Esophagus muscularis mucosa (tissue), 3 donors: ENCODE data around the gene FGF22.

Experiments used
- POLR2A ChIP-seq: fragments of 450-650 bp; IDR thresholded peaks from one replicate; pipeline ENCODE4 v1.6.1; 2017; ENCODE audit warnings: antibody characterized with exemption, moderate library complexity, mild to moderate bottlenecking, low read depth
- TF ChIP-seq, protein P1 (sequence below), 3 experiments: fragments of 200-600 bp in 2 of 3; fragments of 450-650 bp in 1 of 3; sonication (generic) in 2 of 3; IDR thresholded peaks; one replicate each; pipeline ENCODE4 v1.5.1; 2017 to 2019; ENCODE audit warnings: antibody characterized with exemption in 3 of 3, mild to moderate bottlenecking in 2 of 3, moderate library complexity in 1 of 3

DNA sequence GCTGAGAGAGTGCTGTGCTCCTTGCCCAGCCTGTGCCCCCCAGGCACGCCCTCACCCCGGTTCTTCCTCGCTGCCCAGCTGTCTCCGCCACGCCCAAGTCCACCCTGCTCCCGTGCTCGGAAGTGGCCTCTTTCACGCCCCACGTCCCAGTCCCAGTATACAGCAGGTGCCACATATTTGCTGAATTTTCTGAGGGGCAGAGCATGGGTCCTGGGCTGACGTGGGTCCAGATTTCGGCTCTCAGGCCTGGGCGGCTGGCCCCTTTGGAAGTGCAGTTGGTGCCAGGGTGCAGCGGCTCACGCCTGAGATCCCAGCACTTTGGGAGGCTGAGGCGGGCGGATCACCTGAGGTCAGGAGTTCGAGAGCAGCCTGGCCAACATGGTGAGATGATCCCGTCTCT is 46.6 kb upstream of the FGF22 start:
- TF ChIP-seq, protein P1, sequence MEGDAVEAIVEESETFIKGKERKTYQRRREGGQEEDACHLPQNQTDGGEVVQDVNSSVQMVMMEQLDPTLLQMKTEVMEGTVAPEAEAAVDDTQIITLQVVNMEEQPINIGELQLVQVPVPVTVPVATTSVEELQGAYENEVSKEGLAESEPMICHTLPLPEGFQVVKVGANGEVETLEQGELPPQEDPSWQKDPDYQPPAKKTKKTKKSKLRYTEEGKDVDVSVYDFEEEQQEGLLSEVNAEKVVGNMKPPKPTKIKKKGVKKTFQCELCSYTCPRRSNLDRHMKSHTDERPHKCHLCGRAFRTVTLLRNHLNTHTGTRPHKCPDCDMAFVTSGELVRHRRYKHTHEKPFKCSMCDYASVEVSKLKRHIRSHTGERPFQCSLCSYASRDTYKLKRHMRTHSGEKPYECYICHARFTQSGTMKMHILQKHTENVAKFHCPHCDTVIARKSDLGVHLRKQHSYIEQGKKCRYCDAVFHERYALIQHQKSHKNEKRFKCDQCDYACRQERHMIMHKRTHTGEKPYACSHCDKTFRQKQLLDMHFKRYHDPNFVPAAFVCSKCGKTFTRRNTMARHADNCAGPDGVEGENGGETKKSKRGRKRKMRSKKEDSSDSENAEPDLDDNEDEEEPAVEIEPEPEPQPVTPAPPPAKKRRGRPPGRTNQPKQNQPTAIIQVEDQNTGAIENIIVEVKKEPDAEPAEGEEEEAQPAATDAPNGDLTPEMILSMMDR (IDR thresholded peaks at IDR 0.05), result no peak
- TF ChIP-seq POLR2A, result no peak
